ENCODE measurements around the gene IQSEC1. TPM values are rescaled to one million over a fixed set of nuclear protein-coding genes. Genes with fewer than 3 reads are reported as not detected.

IQSEC1 gene
- total and polyA plus RNA-seq, 2 donors (not counting 1 experiment from before 2014, with no cell fraction given) = 4.3 to 18.2 TPM

DNA sequence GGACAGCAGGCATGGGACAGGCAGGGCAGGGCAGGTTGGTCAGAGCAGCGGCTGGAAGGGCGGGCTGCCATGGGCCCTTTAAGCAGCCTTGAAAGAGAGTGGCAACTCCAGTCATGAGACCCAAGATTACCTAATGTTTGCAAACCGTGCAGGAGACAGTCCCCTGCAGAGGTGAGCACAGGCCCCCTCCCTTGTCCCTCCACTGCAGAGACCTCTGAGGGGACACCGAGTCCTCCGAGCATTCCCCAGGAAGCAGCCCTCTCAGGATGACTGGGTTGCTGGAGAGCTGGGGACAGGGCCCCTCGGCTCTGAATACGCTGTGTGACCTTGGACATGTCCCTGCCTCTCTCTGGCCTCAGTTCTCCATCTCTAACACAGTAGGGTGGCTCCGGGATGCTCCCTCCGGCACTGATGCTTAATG is 81.4 kb downstream of the IQSEC1 start:
- no peak overlapping the region for H3K4me2 ChIP-seq (ENCODE audit: extremely low read depth, insufficient read depth, low read length)
- H3K27ac ChIP-seq (ENCODE audit: insufficient read depth, low read length) = no peak overlapping the region
- no peaks in the 10 kb centered on the region for H4K20me1 ChIP-seq (ENCODE audit: control insufficient read depth, extremely low read depth, insufficient read depth, low read length)
- DNase-seq (ENCODE audit: low read depth in 2 of 2) = no peak
- TF ChIP-seq EZH2 (IDR thresholded peaks at IDR 0.05; ENCODE audit: low read length, missing control alignments) = no peak
- TF ChIP-seq CTCF (conservative IDR thresholded peaks at IDR 0.05 in 1 of 2, IDR thresholded peaks at IDR 0.05 in 1 of 2; ENCODE audit: low read depth in 1 of 2, low read length in 2 of 2) = no peak
- H3K9me3 ChIP-seq (ENCODE audit: control insufficient read depth, insufficient read depth, low read depth, low read length) = no peaks in the 10 kb centered on the region
- H3K4me3 ChIP-seq (replicated peaks in 1 of 4; ENCODE audit: control extremely low read depth in 1 of 4, insufficient read depth in 1 of 4, low read depth in 3 of 4, low read length in 4 of 4) = no peak overlapping the region
- H3K79me2 ChIP-seq (ENCODE audit: control insufficient read depth, insufficient read depth, low read length) = no peaks in the 10 kb centered on the region
- H3K27me3 ChIP-seq (ENCODE audit: control insufficient read depth, insufficient read depth, low read length) = peaks cover 4% of the 10 kb centered on the region
- H3K9ac ChIP-seq (ENCODE audit: insufficient read depth, low read length) = no peak overlapping the region
- no peak overlapping the region for H2AFZ ChIP-seq (ENCODE audit: low read length)
- H3K4me1 ChIP-seq (ENCODE audit: control insufficient read depth, extremely low read depth, insufficient read depth, low read length) = peaks cover 4% of the 10 kb centered on the region
- no peaks in the 10 kb centered on the region for H3K36me3 ChIP-seq (ENCODE audit: control insufficient read depth, insufficient read depth, low read length)

DNA sequence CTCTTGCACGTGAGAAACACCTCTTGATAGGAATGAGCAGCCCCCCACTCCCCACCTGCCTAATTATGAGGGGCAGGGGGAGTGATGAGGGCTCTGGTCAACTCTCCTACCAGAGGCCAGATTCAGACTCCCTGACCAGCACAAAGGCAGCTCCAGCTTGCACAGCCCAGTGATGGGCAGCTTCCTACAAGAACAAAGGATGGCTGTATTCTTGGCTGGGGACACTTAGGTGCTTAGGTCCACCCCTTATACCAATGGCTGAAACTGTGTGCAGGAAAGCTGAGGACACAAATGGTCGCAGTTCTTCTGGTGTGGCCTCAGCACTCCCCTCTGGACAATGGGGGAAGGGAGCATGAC is 81.8 kb downstream of the IQSEC1 start:
- Histone ChIP-seq H3K9ac (ENCODE audit: insufficient read depth, low read length) (no peak overlapping the region), H3K4me1 (ENCODE audit: control insufficient read depth, extremely low read depth, insufficient read depth, low read length) (peaks cover 4% of the 10 kb centered on the region), H3K36me3 (ENCODE audit: control insufficient read depth, insufficient read depth, low read length) (no peaks in the 10 kb centered on the region), H2AFZ (ENCODE audit: low read length) (no peak overlapping the region), H3K9me3 (ENCODE audit: control insufficient read depth, insufficient read depth, low read depth, low read length) (no peaks in the 10 kb centered on the region), H3K79me2 (ENCODE audit: control insufficient read depth, insufficient read depth, low read length) (no peaks in the 10 kb centered on the region), H4K20me1 (ENCODE audit: control insufficient read depth, extremely low read depth, insufficient read depth, low read length) (no peaks in the 10 kb centered on the region), H3K4me3 (replicated peaks in 1 of 4; ENCODE audit: control extremely low read depth in 1 of 4, insufficient read depth in 1 of 4, low read depth in 3 of 4, low read length in 4 of 4) (no peak overlapping the region), H3K4me2 (ENCODE audit: extremely low read depth, insufficient read depth, low read length) (no peak overlapping the region), H3K27me3 (ENCODE audit: control insufficient read depth, insufficient read depth, low read length) (peaks cover 4% of the 10 kb centered on the region), H3K27ac (ENCODE audit: insufficient read depth, low read length) (no peak overlapping the region)
- no peak for DNase-seq (ENCODE audit: low read depth in 2 of 2)
- TF ChIP-seq EZH2 (IDR thresholded peaks at IDR 0.05; ENCODE audit: low read length, missing control alignments) = no peak
- TF ChIP-seq CTCF (conservative IDR thresholded peaks at IDR 0.05 in 1 of 2, IDR thresholded peaks at IDR 0.05 in 1 of 2; ENCODE audit: low read depth in 1 of 2, low read length in 2 of 2) = no peak

GRCh38 chr3:12990781-12991480 is 82.3 kb downstream of the IQSEC1 start:
- no peaks in the 10 kb centered on the region for H3K9me3 ChIP-seq (ENCODE audit: control insufficient read depth, insufficient read depth, low read depth, low read length)
- H3K27me3 ChIP-seq (ENCODE audit: control insufficient read depth, insufficient read depth, low read length) = peaks cover 4% of the 10 kb centered on the region
- TF ChIP-seq CTCF (conservative IDR thresholded peaks at IDR 0.05 in 1 of 2, IDR thresholded peaks at IDR 0.05 in 1 of 2; ENCODE audit: low read depth in 1 of 2, low read length in 2 of 2) (no peak), EZH2 (IDR thresholded peaks at IDR 0.05; ENCODE audit: low read length, missing control alignments) (no peak)
- no peak overlapping the region for H3K4me3 ChIP-seq (replicated peaks in 1 of 4; ENCODE audit: control extremely low read depth in 1 of 4, insufficient read depth in 1 of 4, low read depth in 3 of 4, low read length in 4 of 4)
- no peaks in the 10 kb centered on the region for H3K79me2 ChIP-seq (ENCODE audit: control insufficient read depth, insufficient read depth, low read length)
- H2AFZ ChIP-seq (ENCODE audit: low read length) = no peak overlapping the region
- H4K20me1 ChIP-seq (ENCODE audit: control insufficient read depth, extremely low read depth, insufficient read depth, low read length) = no peaks in the 10 kb centered on the region
- H3K4me1 ChIP-seq (ENCODE audit: control insufficient read depth, extremely low read depth, insufficient read depth, low read length) = peaks cover 4% of the 10 kb centered on the region
- no peak overlapping the region for H3K27ac ChIP-seq (ENCODE audit: insufficient read depth, low read length)
- no peaks in the 10 kb centered on the region for H3K36me3 ChIP-seq (ENCODE audit: control insufficient read depth, insufficient read depth, low read length)
- peak; percentile 48 to 92 for DNase-seq (ENCODE audit: low read depth in 2 of 2)
- H3K9ac ChIP-seq (ENCODE audit: insufficient read depth, low read length) = no peak overlapping the region
- H3K4me2 ChIP-seq (ENCODE audit: extremely low read depth, insufficient read depth, low read length) = no peak overlapping the region
